Transverse colon (tissue), 4 donors: ENCODE results near the gene IFT172.

Source experiments
- EP300 ChIP-seq: sonication (generic); formaldehyde crosslinking; IDR thresholded peaks from one replicate; pipeline ENCODE4 v1.6.1; 2017; ENCODE audit warnings: antibody characterized with exemption, low read depth
- POLR2A ChIP-seq: fragments of 450-650 bp; IDR thresholded peaks from one replicate; pipeline ENCODE4 v1.6.1; 2016; ENCODE audit warnings: antibody characterized with exemption, mild to moderate bottlenecking, moderate library complexity
- POLR2AphosphoS5 ChIP-seq, 3 donors: sonication (generic); formaldehyde crosslinking; IDR thresholded peaks; one replicate each; pipeline ENCODE4 v1.6.1; 2016; ENCODE audit warnings: antibody characterized with exemption in 3 of 3
- TF ChIP-seq, protein P1 (sequence below), 5 experiments: fragments of 200-600 bp in 3 of 5; fragments of 450-650 bp in 2 of 5; sonication (generic) in 3 of 5; IDR thresholded peaks; 1 replicate in 2 of 5; 2 replicates in 3 of 5; pipeline ENCODE4 v1.5.1; 2016 to 2017; ENCODE audit warnings: antibody characterized with exemption in 5 of 5, inconsistent platforms in 3 of 5, mild to moderate bottlenecking in 2 of 5, moderate library complexity in 1 of 5

DNA sequence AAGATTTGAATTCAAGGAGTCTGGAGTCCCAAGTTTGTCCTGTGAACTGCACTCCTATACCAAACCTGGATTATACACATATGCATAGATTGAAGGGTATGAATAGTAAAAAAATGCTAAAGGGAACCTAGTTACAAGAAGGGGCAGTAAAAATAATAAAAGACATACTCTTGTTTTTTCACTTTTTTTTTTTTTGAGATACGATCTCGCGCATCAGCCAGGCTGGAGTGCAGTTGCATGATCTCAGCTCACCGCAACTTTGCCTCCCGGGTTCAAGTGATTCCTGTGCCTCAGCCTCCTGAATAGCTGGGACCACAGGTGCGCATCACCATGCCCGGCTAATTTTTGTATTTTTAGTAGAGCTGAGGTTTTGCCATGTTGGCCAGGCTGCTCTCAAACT, 25.1 kb downstream of the IFT172 start:
- TF ChIP-seq, protein P1, sequence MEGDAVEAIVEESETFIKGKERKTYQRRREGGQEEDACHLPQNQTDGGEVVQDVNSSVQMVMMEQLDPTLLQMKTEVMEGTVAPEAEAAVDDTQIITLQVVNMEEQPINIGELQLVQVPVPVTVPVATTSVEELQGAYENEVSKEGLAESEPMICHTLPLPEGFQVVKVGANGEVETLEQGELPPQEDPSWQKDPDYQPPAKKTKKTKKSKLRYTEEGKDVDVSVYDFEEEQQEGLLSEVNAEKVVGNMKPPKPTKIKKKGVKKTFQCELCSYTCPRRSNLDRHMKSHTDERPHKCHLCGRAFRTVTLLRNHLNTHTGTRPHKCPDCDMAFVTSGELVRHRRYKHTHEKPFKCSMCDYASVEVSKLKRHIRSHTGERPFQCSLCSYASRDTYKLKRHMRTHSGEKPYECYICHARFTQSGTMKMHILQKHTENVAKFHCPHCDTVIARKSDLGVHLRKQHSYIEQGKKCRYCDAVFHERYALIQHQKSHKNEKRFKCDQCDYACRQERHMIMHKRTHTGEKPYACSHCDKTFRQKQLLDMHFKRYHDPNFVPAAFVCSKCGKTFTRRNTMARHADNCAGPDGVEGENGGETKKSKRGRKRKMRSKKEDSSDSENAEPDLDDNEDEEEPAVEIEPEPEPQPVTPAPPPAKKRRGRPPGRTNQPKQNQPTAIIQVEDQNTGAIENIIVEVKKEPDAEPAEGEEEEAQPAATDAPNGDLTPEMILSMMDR (IDR thresholded peaks at IDR 0.05): no peak
- TF ChIP-seq EP300: no peak
- no peak for TF ChIP-seq POLR2A
- TF ChIP-seq POLR2AphosphoS5 (IDR thresholded peaks at IDR 0.05): no peak
